HTERT RPE-1 (cell line): Measurements from ENCODE around the gene CTCFL.

Experiments used
- in situ Hi-C: fragments of 300-500 bp; cut with MboI; formaldehyde crosslinking; loops from 4 replicates; pipeline ENCODE4 v1.14.3; 2020; ENCODE audit warnings: low sequenced_read_pairs

CTCFL gene

DNA sequence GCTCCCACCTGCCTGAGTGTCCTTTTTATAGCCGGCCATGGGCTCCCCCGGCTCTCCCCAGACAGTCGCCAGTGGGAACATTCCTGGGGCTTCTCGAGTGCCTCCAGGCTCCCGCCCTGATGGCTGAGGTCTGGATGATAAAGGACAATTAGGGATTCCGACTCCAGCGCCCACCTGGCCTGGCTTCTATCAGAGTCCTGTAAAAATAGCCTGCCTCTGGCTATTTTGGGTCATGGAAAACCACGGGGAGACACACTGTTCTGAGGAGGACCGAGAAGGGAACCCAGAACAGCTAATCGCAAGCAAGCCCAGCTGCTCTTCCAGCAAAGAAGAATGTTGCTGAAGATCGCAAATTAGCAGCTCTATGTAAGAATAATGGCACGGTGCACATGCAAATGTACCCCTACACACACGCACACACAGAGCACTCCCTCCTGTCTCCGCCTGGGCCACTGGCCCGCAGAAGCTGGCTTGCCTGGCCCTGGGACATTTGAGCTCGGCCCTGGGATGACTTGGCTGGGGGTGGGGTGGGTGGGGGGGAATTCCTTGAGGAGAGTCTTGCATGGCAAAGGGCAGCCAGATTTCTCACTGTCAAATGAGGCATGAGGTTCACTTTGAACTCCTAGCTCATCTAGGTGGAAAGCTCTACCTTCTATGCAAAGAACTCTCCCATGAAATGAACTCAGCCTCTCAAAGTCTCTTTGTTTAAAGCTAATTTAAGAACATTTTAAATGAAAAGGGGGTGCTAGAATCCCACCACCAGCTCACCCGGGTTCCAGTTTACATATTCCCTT is 55.3 kb downstream of the CTCFL start:
- in situ Hi-C loops, result no loop called here

DNA sequence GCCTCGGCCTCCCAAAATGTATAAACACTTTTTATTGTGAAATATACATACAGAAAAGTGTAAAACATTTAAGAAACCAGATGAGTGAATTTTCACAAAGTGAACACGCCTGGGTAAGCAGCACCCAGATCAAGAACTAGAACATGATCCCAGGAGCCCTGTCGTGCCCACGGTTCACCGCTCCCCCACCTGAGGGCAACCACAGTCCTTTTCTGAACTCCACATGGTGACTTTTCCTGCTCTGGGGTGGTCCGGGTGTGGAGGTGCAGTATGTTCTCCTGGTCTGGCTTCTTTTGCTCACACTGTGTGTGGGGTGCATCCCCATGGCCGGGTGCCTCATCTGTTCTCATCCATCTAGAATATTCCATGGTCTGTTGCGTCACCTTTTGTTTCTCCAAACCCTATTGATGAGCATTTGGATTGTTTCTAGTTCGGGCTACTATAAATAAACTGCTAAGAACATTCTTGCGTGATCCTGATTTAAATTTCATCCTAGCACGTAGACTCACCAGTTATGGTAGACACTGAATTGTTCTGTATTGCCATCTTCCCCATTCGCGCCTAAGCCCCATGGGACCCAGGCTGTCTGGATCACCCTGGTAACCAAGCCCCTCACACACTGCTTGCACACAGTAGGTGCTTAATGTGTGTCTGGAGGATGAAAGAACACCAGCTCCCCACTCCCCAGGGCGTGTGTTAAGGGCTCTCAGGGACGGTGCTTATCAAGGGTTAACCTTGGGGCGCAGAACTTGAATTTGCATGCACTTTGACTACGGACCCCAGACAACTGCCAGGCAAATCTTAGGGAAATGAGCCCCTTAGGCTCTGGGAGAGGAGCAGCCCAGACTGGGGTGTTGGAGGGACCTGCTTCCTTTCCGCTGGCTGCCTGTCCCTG is 56.2 kb downstream of the CTCFL start:
- in situ Hi-C loops, result no loop called here

DNA sequence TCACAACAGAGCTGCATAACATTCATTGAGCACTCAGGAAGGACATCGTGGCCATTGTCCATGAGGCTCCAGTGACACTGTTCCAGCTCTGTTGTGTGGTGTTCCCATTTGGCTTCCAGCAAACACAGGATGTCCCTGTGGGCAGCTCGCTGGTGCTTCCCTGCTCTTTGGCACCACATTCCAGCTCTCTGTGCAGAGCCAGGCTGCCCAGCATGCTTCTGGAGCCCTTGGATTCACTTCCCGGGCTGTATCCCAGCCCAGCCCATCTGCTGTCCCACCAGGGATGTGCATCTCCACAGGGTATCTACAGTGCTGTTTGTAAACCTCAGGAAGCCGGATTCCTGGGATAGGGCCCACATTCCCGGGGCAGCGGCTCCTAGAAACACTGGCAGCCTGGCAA is 57.2 kb downstream of the CTCFL start:
- in situ Hi-C loops, result no loop called here

DNA sequence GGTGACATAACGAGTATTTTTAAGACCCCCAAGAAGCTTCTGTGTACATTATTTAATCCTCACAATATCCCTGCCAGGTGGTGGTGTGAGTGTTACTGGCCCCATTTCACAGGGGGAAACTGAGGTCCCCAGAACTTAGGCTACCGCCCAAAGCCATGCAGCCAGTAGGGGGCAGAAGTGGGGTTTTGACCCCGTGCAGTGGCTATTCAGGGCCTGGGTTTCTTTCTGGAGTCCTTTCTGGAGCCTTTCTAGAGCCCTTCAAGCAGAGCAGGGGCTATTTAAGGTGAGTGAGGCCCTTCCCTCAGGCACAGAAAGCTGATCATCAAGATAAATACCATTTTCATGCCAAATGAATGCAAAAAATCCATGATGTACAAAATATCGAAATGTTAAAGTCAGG is 59.0 kb downstream of the CTCFL start:
- in situ Hi-C loops, result no loop called here

DNA sequence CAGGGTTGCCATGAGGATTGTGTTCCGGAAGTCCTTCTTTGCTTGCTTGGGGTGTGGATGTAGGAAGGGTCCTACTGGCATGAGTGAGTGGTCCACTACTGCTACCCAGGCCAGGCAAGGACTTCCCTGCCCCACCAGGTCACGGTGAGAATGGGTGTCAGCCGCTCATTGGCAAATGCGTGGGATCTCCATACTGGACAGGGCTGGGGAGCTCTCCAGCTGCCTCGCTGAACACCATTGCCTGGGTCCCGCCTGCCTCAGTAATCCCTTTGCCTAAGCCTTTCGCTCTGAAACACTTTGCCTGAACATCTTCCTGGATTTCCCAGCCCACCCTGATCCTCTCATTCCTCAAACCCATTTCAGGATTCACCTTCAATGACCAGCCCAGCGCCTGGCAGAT is 59.5 kb downstream of the CTCFL start:
- in situ Hi-C loops, result no loop called here

DNA sequence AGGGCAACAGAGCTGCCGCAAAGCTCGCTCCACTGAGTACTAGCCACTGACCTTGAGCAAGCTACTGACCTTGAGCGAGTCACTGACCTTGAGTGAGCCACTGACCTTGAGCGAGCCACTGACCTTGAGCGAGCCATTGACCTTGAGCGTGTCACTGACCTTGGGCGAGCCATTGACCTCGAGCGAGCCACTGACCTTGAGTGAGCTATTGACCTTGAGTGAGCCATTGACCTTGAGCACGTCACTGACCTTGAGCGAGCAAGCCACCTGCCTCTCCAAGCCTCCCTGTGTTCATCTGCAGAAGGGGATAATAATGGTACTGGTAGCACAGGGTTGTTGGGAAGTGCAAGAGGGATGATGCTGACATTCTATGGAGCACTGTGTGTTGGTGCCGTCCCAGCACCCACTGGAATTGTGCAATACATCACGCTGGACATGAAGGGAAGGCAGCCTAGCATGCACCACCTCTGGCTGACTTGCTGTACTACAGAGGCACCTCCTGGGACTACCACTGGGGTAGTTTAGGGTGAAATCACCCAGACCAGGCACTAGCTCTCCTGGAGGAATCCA is 60.2 kb downstream of the CTCFL start:
- in situ Hi-C loops, result no loop called here

DNA sequence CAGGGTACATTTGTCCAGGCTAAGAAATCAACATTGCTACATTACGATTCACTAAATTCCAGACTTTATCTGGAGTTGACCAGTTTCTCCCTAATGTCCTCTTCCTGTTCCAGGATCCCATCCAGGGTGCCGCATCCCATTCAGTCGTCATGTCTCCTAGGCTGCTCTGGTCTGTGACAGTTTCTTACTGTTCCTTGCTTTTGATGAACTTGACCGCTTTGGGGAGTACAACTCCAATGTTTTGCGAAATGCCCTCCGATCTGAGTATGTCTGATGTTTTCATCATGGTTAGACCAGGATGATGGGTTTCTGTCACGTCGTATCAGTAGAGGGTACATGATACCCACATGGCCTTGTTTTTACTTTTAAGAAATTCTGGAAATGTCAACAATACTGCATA is 62.2 kb downstream of the CTCFL start:
- in situ Hi-C loops, result no loop called here

DNA sequence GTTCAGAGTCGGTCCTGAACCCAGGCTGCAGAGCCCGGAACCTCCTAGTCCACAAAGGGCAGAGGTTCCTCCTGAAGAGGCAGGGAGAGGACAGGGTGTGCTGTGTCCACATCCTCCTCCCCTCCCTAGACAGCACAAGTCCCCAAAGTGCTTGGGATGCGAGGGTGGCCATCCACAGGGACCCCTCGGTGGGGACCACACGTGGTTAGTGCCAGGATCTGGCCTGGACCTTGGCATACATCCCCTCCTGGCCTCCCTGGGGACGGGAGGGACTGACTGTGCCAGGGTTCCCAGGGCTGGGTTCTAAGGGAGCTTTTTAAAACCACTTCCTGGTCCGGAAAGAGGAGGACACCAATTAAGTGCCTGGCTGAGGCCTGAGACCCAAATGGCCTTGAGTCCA is 63.2 kb downstream of the CTCFL start:
- in situ Hi-C loops, result no loop called here

DNA sequence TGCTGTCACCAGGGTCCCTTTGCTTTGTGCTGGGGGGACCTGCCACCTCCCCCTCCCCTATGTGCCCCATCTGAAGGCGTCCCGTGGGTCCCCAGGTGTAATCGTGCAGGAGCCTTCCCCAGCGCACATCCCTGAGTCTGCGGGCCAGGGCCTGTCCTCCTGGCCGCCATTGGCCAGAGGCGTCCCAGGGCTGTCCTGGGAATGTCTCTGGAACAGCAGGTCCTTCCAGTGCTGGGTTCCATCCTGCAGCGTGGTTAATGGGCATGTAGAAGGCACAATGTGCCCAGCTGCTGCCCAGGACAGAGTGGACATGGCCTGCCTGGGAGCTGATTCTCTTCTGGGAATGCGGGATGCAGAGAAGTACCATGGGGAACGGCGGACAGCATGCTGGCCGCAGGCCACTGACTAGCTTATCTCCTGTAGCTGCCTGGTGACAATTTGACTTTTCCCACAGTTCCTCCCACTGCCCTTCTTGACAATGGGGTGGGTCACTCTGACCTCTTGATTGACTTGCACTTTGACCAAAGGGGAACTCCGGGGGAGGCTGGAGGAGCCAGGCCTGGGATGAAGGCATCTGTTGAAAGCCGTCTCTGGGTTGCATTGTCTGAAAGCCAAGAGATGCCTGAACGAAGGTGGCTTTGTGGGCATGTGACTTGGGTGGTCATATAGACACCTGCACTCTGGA is 64.0 kb downstream of the CTCFL start:
- in situ Hi-C loops, result no loop called here

DNA sequence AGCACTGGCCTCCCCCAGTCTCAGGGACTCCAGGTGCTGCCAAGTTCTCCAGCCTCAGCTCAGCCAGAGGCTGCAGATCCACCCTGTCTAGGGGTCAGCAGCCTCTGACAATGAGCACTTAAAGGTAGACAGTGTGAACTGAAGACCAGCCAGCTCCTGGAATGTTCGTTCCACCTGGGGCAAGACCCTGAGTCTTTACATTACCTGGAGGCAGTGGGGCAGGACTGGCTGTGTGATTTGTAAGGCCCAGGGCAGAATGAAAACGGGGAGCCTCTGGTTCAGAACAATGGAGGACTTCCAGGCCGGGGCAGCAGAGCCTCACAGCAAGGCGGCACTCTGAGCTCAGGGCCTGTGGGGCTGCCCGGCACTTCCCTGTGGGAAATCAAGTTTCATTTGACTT is 65.0 kb downstream of the CTCFL start:
- in situ Hi-C loops, result no loop called here

DNA sequence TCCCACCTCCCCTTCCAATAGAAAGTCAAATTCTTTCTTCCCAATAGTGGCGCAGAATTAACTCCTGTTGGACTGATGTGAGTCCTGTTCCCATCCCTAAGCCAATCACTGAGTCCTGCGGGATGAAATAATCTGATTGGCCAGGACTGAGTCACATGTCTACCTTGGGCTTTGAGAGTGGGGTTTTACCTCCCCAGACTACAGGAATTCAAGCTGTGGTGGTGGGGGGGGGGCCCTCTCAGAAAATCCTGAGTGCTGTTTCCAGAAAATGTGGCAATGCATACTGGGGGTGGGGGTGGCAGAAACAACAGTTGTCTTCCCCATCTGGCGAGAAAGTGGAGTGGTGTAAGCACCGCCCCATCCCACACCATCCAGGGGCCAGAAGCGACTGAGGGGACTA is 65.7 kb downstream of the CTCFL start:
- in situ Hi-C loops, result no loop called here

DNA sequence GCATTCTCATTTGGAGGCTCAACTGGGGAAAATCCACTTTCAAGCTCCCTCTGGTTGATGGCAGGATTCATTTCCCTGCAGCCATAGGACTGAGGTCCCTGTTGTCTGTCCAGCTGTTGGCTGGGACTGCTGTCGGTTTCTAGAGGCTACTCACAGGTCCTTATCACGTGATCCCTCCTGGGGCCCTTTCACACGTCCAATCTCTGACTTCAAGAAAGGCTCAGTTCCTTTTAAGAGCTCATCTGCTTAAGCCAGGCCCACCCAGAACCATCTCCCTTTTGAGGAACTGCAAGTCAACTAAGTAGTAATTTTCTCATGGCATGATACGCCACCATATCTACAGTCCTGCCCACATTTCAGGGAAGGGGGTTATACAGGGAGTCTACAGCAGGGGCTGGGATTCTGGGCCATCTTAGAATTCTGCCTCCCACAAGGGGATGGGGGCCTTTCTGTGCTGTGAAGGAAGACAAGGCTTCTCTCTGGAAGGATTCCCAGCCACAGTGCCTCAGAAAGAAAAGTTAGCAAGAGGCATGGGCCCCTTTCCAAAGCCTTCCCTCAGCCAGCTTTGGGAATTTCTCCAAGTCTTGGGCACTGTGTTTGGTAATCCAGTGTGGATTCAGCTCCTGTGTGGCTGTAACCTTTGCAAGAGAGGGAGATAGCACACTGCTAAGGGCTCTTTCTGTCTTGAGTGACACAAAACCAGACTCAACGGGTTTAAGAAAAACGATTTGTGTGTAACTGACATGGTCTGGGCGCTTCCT is 66.4 kb downstream of the CTCFL start:
- in situ Hi-C loops, result no loop called here

DNA sequence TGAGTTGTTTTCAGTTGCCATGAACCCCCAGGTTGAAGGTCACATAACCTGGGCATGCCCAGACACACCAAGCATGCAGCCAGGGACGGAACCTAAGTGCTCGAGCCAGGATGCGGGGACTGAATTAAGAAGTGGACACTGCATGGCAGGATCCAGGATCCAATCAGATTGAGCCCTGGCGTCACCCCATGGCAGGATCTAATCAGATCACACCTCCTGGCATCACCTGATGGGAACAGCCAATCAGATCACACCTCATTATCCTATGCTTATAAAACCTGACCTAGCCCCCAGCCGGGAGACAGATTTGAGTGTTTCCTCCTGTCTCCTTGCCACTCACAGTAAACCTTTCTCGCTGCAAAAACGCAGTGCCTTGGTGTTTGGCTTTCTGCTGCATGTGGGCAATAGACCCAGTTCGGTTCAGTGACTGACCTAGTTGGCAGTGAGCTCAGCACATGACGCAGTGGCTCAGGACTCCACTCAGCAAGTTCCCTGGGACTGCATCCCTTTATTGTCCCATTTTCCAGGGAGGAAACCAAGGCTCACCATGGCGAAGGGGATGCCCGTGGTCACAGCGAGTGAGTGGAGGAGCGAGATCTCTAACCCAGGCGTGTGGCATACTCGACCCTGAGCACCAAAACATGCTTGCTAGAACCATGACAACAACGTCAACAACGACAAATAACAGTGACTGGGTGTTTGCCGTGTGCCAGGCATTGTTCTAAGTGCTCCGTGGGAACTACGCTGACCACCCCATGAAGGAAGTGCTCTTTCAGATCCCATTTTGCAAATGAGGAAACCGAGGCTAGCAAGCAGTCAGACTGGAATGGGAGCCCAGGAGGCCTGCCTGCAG is 67.5 kb downstream of the CTCFL start:
- in situ Hi-C loops, result no loop called here

DNA sequence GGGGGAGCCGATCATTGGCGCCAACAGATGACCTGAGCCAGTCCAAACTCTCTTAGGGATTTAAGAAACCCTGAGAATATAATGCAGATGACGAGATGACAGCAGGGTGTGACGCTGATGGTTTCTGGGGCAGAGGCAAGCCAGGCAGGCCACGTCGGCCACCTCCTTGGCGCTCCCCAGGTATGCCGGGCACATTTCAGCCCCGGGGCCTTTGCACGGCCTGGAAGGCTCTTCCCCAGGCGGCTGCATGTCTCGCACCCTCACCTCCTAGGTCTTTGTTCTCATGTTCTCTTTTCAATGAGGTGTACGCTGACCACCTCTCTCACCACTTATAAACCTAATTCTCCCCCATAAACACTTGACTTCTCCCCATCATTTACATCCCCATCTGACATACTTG is 68.8 kb downstream of the CTCFL start:
- in situ Hi-C loops, result no loop called here

DNA sequence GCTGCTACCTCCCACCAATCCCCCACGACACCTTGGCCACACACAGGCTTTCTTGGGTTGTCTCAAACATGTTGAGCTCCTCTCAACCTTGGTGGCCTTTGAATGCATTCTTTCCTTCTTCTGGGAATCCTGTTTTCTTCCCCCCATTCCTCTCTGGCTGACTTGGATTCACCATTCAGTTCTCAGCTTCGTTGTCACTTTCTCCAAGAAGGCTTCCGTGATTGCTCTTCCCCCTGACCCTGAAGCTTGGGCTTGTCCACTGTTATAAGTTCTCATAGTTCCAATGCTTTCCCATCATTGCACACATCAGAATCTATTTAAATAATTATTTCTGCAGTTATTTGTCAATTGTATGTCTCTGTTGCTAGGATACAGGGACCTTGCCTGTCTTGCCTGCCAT is 69.6 kb downstream of the CTCFL start:
- in situ Hi-C loops, result no loop called here

DNA sequence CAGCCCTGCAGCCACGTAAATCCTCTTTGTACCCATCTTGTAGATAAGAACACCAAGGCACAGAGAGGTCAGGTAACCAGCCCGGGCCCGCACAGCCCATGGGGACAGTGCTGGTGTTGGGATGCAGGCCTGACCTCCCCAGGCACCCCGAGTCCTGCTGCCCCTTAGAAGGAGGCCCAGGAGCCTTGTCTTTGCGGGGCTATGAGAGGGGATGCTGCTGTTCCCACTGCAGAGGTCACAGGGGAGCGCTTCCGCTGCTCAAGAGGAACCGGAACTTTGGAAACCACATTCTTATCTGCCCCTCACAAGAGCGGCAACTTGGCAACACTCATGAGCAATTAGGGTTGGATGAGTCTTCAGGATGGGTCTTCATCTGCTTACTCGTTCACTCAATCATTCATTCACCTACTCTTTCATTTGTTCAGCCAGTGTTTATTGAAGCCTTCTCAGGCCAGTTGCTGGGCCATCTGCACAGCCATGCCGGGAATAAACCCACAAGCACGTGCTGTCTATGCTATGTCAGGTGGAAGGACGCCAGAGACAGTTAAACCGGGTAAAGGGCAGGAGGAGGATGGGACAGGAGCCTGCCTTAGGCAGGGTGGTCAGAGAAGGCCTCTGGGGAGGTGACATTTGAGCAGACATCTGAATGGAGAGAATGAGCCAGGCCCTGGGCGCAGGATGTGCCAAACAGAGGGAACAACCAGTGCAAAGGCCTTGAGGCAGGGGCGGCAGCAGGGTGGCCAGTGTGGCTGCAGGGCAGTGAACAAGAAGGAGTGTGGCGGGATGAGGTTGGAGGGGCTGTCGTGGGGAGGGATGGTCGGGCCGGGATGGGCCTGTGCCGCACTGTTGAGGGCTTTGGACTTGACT is 72.9 kb downstream of the CTCFL start:
- in situ Hi-C loops, result no loop called here

DNA sequence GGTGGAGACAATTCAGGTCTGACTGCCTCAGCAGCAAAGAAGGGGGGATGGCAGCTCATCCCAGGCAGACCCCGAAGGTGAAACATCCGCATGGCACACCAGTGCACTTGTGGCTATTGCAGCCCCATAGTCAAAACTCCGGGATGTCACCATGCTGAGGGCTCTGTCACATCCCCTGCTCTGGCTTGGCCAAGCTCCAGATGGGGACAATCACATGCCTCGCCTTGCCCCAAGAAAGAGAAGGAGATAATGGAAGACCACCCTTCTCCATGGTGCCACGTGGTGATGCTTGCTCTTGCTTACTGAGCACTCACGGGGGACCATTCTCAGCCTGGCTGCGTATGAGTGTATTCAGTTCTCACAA is 73.5 kb downstream of the CTCFL start:
- in situ Hi-C loops, result no loop called here

DNA sequence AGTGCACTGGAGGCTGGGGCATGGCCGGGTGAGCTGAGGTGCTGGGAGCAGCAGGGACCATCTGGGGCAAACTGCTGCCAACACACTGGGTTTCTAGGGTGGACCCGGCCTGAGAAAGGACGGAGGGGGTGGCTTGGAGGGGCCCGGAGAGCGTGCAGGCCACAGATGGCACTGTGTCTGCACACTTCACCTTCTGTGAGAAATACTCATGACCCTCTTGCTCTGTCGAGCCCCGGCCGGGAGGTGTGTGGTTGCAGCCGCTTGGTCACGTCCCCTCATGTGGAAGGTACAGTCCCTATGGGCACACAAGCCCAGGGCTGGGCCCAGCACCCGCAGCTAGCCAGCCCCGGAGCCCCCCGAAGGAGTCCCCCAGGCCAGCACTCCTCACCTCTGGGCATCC is 74.0 kb downstream of the CTCFL start:
- in situ Hi-C loops, result no loop called here

DNA sequence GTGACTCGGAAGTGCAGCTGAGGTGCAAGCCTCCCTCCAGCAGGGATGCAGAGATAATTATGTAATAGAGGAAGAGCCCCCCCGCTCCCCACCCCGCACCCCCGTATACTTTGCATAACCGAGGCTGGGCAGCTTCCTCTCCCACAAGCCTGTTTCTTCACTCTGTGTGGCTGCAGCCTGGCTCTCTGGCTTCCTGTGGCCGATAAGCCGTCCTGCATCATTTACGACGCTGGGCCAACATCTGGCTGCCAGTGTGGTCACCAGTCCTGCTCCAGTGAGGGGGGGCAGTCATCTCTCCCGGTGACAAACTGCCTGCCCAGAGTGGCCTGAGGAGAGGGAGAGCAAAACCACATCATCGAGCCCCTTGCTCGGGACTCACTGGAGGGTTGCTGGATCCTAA is 74.5 kb downstream of the CTCFL start:
- in situ Hi-C loops, result no loop called here
